AG08396 (cell line): ENCODE measurements around the gene LILRB3.
"Not testable (repeated sequence)": the region's sequence is repeated elsewhere in the genome, so short reads cannot be mapped to it uniquely, and the experiment has no call there.

Experiments
- DNase-seq: peaks from one replicate; pipeline ENCODE4 v3.0.0; 2012; ENCODE audit warnings: low spot score, mixed read lengths

The LILRB3 gene

GRCh38 chr19:54209811-54210494 is 12.9 kb downstream of the LILRB3 start:
- peak; percentile 95 for DNase-seq

- DNase-seq: no peak
Observed at GRCh38 chr19:54209058-54209810, 13.6 kb downstream of the LILRB3 start.

GRCh38 chr19:54208784-54209057 is 14.1 kb downstream of the LILRB3 start:
- no peak for DNase-seq

GRCh38 chr19:54207983-54208783 is 14.6 kb downstream of the LILRB3 start:
- no peak for DNase-seq

- no peak for DNase-seq
Observed at GRCh38 chr19:54207676-54207982, 15.2 kb downstream of the LILRB3 start.

DNA sequence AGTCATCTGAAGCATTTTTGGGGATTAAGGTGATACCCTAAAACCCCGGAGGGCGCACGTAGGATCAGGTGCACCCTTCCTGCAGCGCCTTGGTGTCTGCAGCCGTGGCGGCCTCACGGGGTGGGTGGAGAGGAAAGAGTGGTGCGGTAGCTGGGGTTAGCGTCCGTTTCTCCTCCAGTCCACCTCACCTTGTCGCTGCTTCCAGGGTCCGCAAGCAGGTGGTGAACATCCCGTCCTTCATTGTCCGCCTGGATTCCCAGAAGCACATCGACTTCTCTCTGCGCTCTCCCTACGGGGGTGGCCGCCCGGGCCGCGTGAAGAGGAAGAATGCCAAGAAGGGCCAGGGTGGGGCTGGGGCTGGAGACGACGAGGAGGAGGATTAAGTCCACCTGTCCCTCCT is 15.6 kb downstream of the LILRB3 start:
- not testable (repeated sequence) for DNase-seq

GRCh38 chr19:54206831-54207177 is 16.0 kb downstream of the LILRB3 start:
- no peak for DNase-seq

- no peak for DNase-seq
Observed at GRCh38 chr19:54206030-54206830, 16.6 kb downstream of the LILRB3 start.

- DNase-seq: no peak
Observed at GRCh38 chr19:54204767-54205468, 17.9 kb downstream of the LILRB3 start.

DNA sequence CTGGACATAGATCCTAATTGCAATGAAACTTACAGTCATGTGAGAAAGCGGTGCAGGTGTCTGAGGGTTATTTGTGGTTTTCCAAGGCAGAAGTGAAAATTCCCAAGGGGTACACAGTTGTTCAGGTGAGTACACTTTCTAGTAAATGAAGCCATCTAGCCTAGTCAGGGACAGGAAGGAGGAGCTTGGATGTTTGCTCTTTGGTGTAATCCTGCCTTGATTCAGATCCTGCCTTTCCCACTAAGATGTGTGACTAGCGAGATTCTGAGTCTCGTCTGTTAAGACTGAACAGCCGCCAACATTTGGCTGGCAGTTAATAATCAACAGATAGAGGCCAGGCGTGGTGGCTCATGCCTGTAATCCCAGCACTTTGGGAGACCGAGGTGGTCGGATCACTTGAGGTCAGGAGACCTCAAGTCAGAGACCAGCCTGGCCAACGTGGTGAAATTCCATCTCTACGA is 19.6 kb downstream of the LILRB3 start:
- DNase-seq: no peak

DNA sequence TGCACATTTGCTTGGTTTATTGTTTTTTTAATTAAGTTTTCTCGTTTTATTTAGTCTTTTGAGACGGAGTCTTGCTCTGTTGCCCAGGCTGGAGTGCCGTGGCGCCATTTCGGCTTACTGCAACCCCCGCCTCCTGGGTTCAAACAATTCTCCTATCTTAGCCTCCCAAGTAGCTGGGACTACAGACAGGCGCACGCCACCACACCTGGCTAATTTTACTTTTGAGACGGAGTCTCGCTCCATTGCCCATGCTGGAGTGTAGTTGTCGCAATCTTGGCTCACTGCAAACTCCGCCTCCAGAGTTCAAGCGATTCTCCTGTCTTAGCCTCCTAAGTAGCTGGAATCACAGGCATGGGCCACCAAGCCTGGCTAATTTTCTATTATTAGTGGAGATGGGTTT is 20.8 kb downstream of the LILRB3 start:
- no peak for DNase-seq

DNA sequence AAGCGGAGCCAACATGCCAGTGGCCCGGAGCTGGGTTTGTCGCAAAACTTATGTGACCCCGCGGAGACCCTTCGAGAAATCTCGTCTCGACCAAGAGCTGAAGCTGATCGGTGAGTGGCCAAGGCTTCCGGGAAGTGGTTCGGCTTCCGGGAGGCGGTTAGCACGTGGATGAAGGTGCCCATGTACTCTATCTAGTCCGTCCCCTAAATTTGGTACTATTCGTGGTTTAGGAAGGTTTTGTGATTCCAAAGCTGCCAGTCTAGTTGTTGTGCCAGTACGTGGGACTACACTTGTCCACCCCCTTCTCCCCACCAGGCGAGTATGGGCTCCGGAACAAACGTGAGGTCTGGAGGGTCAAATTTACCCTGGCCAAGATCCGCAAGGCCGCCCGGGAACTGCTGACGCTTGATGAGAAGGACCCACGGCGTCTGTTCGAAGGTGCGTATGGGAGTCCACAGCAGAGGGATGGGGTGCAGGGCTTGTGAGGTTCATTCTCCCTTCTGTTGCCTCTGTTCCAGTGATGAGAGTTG is 21.6 kb downstream of the LILRB3 start:
- DNase-seq: no peak

- DNase-seq: no peak
Observed at GRCh38 chr19:54199401-54199800, 23.4 kb downstream of the LILRB3 start.

GRCh38 chr19:54197121-54197520 is 25.7 kb downstream of the LILRB3 start:
- no peak for DNase-seq

GRCh38 chr19:54196536-54196935 is 26.3 kb downstream of the LILRB3 start:
- DNase-seq: no peak

GRCh38 chr19:54194463-54194862 is 28.3 kb downstream of the LILRB3 start:
- DNase-seq: not testable (repeated sequence)

- DNase-seq: no peak
Observed at GRCh38 chr19:54193011-54193410, 29.8 kb downstream of the LILRB3 start.

GRCh38 chr19:54191811-54192453 is 30.9 kb downstream of the LILRB3 start:
- DNase-seq: no peak

GRCh38 chr19:54191011-54191810 is 31.6 kb downstream of the LILRB3 start, which contains the start of gene TSEN34:
Gene TSEN34 (plus strand): TSS chr19:54191308. CDS start chr19:54191365, 57 bp downstream.
- peak; percentile 83 for DNase-seq

DNA sequence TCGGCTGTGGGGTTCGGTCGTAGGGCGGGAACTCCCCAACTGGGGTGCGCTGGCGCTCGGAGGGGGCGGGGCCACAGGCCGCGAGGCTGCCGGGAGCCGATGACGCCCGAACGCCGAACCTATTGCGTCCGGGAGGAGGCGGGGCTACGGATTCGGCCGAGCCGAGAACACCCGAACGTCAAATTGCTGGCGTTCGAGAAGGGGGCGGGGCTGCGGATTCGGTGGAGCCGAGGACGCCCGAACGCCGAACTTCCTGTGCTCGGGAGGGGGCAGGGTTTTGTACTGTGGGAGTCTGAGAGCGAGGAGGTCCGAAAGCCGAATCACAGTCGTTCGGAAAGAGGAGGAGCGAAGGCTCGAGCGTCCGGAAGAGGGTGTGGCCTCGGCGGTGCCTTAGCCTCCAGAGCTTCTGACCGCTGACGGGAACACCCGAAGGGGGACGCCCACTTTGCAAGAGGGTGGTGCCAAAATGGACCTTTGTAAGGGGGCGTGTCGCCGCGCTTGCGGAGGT is 32.2 kb downstream of the LILRB3 start:
- DNase-seq: peak; percentile 91
